ENCODE results near the gene CDH2. TPM values are rescaled to one million over a fixed set of nuclear protein-coding genes. Genes with fewer than 3 reads are reported as not detected.
A peak's percentile ranks its signal among the peaks of the same experiment; 100 is the strongest.

CDH2 gene
- total RNA-seq, 1 donor from 2014 or later, result 22.8 TPM

DNA sequence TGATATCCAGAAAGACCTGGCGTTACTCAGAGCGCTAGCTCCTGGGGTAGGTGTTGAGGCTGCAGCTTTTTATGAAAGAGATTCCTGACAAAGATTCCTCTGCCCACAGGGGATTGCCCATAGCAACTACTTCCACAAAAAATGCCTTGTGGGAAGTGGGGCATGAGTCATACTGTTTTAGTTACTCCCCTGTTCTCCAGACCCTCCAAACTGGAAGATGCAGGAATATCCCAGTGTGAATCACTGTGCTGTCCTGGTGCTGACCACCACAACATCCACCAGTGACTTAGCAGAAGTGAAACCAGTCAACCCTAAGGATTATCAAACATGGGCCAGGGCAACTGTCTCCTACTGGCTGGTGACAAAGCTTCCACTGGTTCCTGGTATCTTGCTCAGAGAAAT lies 61.8 kb downstream of the CDH2 start:
- Histone ChIP-seq H3K4me1 (peaks cover 7 to 16% of the 10 kb centered on the region in 2 donors), H3K9me3 (no peaks in the 10 kb centered on the region), H3K27me3 (no peaks in the 10 kb centered on the region), H3K4me3 (no peak overlapping the region), H3K27ac (peak overlapping the region; percentile 7 to 60), H3K36me3 (no peaks in the 10 kb centered on the region)
- intact Hi-C loops (cut with DNase I), result loop anchor here (2.0 kb wide), 1 partner anchor 64 kb away; no protein-coding TSS in a partner anchor
- no peak for DNase-seq (ENCODE audit: low spot score in 2 of 2)
- no peak for TF ChIP-seq CTCF (IDR thresholded peaks at IDR 0.05)

- intact Hi-C loops (cut with DNase I), result loop anchor here (2.0 kb wide), 1 partner anchor 64 kb away; no protein-coding TSS in a partner anchor
- H3K27me3 ChIP-seq, result no peaks in the 10 kb centered on the region
- no peaks in the 10 kb centered on the region for H3K9me3 ChIP-seq
- H3K36me3 ChIP-seq, result no peaks in the 10 kb centered on the region
- H3K4me1 ChIP-seq, result peaks cover 7 to 21% of the 10 kb centered on the region in 2 donors
- no peak overlapping the region for H3K4me3 ChIP-seq
- DNase-seq (ENCODE audit: low spot score in 2 of 2), result no peak
- TF ChIP-seq CTCF (IDR thresholded peaks at IDR 0.05), result no peak
- H3K27ac ChIP-seq, result peak overlapping the region in 1 of 2 donors; percentile 60
These were observed 62.5 kb downstream of the CDH2 start for GRCh38 chr18:28114472-28114871.

GRCh38 chr18:28113271-28114029 lies 63.5 kb downstream of the CDH2 start:
- Histone ChIP-seq H3K27ac (peak overlapping the region in 1 of 2 donors; percentile 5), H3K27me3 (no peaks in the 10 kb centered on the region), H3K4me1 (peaks cover 7 to 21% of the 10 kb centered on the region in 2 donors), H3K9me3 (no peaks in the 10 kb centered on the region), H3K4me3 (no peak overlapping the region), H3K36me3 (no peaks in the 10 kb centered on the region)
- no peak for DNase-seq (ENCODE audit: low spot score in 2 of 2)
- TF ChIP-seq CTCF (IDR thresholded peaks at IDR 0.05), result no peak
- intact Hi-C loops (cut with DNase I), result loop anchor here (2.0 kb wide), 1 partner anchor 65 kb away; no protein-coding TSS in a partner anchor

DNA sequence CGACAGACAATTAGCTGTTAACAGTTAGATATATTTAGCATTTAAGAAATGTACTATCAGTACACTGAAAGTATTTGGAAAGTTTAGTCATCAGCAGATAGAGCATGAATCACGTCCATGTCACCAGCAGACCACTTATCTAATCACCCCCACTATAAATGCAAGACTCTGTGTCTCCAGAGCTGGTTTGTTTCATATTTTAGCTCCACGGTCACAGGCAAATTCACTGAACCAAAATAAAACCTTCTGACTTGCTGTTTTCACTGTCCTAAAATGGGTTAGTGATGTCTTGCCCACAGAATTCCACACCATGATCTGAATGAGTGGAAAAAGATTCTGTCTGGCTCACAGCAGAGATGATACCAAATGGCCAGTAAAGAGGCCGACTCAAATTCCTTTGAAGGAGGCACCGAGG lies 64.9 kb downstream of the CDH2 start:
- Histone ChIP-seq H3K4me3 (peak overlapping the region in 1 of 2 donors; percentile 31), H3K4me1 (peaks cover 7 to 21% of the 10 kb centered on the region in 2 donors), H3K36me3 (no peaks in the 10 kb centered on the region), H3K27ac (peak overlapping the region; percentile 16 to 43), H3K9me3 (no peaks in the 10 kb centered on the region), H3K27me3 (no peaks in the 10 kb centered on the region)
- no peak for TF ChIP-seq CTCF (IDR thresholded peaks at IDR 0.05)
- DNase-seq (ENCODE audit: low spot score in 2 of 2), result no peak
- intact Hi-C loops (cut with DNase I), result no loop called here

GRCh38 chr18:28110924-28111323 lies 66.0 kb downstream of the CDH2 start:
- H3K27ac ChIP-seq, result peak overlapping the region in 1 of 2 donors; percentile 41
- no peaks in the 10 kb centered on the region for H3K36me3 ChIP-seq
- peaks cover 7 to 21% of the 10 kb centered on the region in 2 donors for H3K4me1 ChIP-seq
- DNase-seq (ENCODE audit: low spot score in 2 of 2), result no peak
- intact Hi-C loops (cut with DNase I), result no loop called here
- TF ChIP-seq CTCF (IDR thresholded peaks at IDR 0.05), result no peak
- no peaks in the 10 kb centered on the region for H3K27me3 ChIP-seq
- no peak overlapping the region for H3K4me3 ChIP-seq
- H3K9me3 ChIP-seq, result no peaks in the 10 kb centered on the region
